HFFc6 (cell line): ENCODE results near the gene SHISA9. TPM values are rescaled to one million over a fixed set of nuclear protein-coding genes. Genes with fewer than 3 reads are reported as not detected.

ENCODE experiments used
- DNase-seq: peaks from one replicate; pipeline ENCODE4 v3.0.0-alpha.2; 2018
- H3K27ac Mint-ChIP-seq: 2 replicates; pipeline ENCODE4 v1.8.0; 2020; ENCODE audit warnings: mild to moderate bottlenecking, mixed read lengths
- H3K27me3 Mint-ChIP-seq: 2 replicates; pipeline ENCODE4 v1.8.0; 2021; ENCODE audit warnings: mild to moderate bottlenecking, moderate library complexity, mixed read lengths; ENCODE audit not compliant: insufficient read depth
- H3K36me3 Mint-ChIP-seq: 2 replicates; pipeline ENCODE4 v1.8.0; 2021; ENCODE audit warnings: low read depth, mixed read lengths
- H3K4me1 Mint-ChIP-seq: 2 replicates; pipeline ENCODE4 v1.8.0; 2020; ENCODE audit warnings: low read depth, mixed read lengths
- H3K4me3 Mint-ChIP-seq: 2 replicates; pipeline ENCODE4 v1.8.0; 2020; ENCODE audit warnings: mild to moderate bottlenecking, moderate library complexity, mixed read lengths
- H3K9me3 Mint-ChIP-seq: 2 replicates; pipeline ENCODE4 v1.8.0; 2020; ENCODE audit warnings: mild to moderate bottlenecking, mixed read lengths
- total RNA-seq, 6 experiments: library from RNA; stranded (reverse); fragmentation: NEBNext Ultra II Directional; extraction: Animal tissue kit (Norgen Biotek cat#: 25700); gene quantifications; 2 replicates in 1 of 6; 3 replicates in 5 of 6; pipeline ENCODE4 v1.2.3, GENCODE V29; 2021
- TF ChIP-seq, protein P1 (sequence below): fragments of 200-600 bp; sonication (generic); IDR thresholded peaks from 2 replicates; pipeline ENCODE4 v1.5.0; 2021; ENCODE audit warnings: antibody characterized with exemption, mild to moderate bottlenecking

The SHISA9 gene
- total RNA-seq, 6 experiments from 2014 or later: not detected

- TF ChIP-seq, protein P1, sequence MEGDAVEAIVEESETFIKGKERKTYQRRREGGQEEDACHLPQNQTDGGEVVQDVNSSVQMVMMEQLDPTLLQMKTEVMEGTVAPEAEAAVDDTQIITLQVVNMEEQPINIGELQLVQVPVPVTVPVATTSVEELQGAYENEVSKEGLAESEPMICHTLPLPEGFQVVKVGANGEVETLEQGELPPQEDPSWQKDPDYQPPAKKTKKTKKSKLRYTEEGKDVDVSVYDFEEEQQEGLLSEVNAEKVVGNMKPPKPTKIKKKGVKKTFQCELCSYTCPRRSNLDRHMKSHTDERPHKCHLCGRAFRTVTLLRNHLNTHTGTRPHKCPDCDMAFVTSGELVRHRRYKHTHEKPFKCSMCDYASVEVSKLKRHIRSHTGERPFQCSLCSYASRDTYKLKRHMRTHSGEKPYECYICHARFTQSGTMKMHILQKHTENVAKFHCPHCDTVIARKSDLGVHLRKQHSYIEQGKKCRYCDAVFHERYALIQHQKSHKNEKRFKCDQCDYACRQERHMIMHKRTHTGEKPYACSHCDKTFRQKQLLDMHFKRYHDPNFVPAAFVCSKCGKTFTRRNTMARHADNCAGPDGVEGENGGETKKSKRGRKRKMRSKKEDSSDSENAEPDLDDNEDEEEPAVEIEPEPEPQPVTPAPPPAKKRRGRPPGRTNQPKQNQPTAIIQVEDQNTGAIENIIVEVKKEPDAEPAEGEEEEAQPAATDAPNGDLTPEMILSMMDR: no peak
- Mint-ChIP-seq H3K27ac (no peak overlapping the region), H3K36me3 (no peaks in the 10 kb centered on the region), H3K4me1 (peaks cover 28% of the 10 kb centered on the region), H3K9me3 (no peaks in the 10 kb centered on the region), H3K4me3 (no peak overlapping the region), H3K27me3 (peaks cover 3% of the 10 kb centered on the region; the same call in 1 of the 2 replicates)
- no peak for DNase-seq
Observed at GRCh38 chr16:12876778-12877177, 24.6 kb upstream of the SHISA9 start.

GRCh38 chr16:12878973-12879372, 22.4 kb upstream of the SHISA9 start:
- Mint-ChIP-seq H3K4me1 (peaks cover 16% of the 10 kb centered on the region), H3K27ac (no peak overlapping the region), H3K4me3 (no peak overlapping the region), H3K36me3 (no peaks in the 10 kb centered on the region), H3K27me3 (peaks cover 3% of the 10 kb centered on the region; the same call in 1 of the 2 replicates), H3K9me3 (no peaks in the 10 kb centered on the region)
- no peak for DNase-seq
- TF ChIP-seq, protein P1: no peak

DNA sequence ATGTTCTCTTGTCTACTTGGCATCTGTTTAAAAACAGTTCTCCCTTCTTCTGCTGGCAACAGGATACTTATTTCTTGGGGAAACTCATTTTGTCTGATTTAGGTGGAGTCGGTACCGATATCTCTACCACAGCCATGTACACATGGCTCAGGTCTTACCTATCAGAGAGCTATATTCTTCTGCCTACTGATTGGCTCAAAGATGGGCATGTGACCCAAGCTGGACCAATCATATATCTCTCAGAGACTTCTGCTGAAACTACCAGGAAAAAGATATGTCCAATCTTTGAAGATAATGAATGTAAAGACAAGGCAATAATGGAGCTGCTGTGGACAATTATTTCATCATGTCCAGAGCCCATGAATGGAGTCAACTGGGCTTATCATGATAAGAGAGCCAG, 21.6 kb upstream of the SHISA9 start:
- H3K36me3 Mint-ChIP-seq: no peaks in the 10 kb centered on the region
- TF ChIP-seq, protein P1: no peak

GRCh38 chr16:12881182-12881581, 20.2 kb upstream of the SHISA9 start:
- peaks cover 3% of the 10 kb centered on the region; the same call in 1 of the 2 replicates for H3K27me3 Mint-ChIP-seq
- H3K27ac Mint-ChIP-seq: no peak overlapping the region
- H3K36me3 Mint-ChIP-seq: no peaks in the 10 kb centered on the region
- TF ChIP-seq, protein P1: no peak
- DNase-seq: no peak
- no peaks in the 10 kb centered on the region for H3K9me3 Mint-ChIP-seq
- 0 out of 2 replicates have a peak, but pooled peaks cover 6% of the 10 kb centered on the region for H3K4me1 Mint-ChIP-seq
- no peak overlapping the region for H3K4me3 Mint-ChIP-seq

More for the DNA sequence above, 21.6 kb upstream of the SHISA9 start:
- Mint-ChIP-seq H3K9me3 (no peaks in the 10 kb centered on the region), H3K27ac (no peak overlapping the region), H3K27me3 (peaks cover 3% of the 10 kb centered on the region; the same call in 1 of the 2 replicates), H3K4me1 (peaks cover 8% of the 10 kb centered on the region), H3K4me3 (no peak overlapping the region)
- no peak for DNase-seq

DNA sequence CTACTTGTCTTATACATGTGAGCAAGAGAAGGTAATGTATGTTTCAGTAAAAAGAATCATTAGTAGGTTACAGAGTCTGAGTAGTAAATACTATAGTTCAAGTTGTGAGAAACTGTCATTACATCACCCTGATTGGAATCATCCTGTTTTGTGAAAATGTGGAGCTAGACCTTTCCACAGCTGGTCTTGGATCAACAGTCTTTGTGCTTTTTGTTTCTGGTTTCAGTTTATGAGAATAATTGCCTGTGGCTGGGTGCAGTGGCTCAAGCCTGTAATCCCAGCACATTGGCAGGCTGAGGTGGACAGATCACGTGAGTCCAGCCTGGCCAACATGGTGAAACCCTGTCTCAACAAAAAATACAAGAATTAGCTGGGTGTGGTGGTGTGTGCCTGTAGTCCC, 19.7 kb upstream of the SHISA9 start:
- 0 out of 2 replicates have a peak, but pooled peaks cover 1% of the 10 kb centered on the region for H3K4me1 Mint-ChIP-seq
- TF ChIP-seq, protein P1: no peak
- H3K27me3 Mint-ChIP-seq: peaks cover 3% of the 10 kb centered on the region; the same call in 1 of the 2 replicates
- DNase-seq: peak; percentile 4
- H3K36me3 Mint-ChIP-seq: no peaks in the 10 kb centered on the region
- no peak overlapping the region for H3K4me3 Mint-ChIP-seq
- H3K9me3 Mint-ChIP-seq: no peaks in the 10 kb centered on the region
- H3K27ac Mint-ChIP-seq: no peak overlapping the region

DNA sequence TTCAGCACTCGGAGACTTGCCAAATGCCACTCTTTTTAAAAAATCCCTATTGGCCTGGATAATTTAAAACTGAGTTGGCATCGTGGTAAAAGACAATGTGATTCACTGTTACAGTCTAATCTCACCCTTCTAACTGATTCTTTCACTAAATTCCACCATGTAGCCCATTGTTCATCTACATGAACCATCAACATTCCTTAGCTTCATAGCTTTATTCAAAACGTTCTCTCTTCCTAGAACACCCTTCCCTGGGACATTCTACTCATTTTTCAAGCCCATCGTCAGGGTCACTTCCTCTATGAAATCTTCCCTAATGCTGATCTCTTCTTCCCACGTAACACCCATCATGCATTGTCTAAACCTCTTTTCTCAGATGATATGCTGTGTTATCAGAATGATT, 15.7 kb upstream of the SHISA9 start:
- TF ChIP-seq, protein P1: no peak
- Mint-ChIP-seq H3K9me3 (no peaks in the 10 kb centered on the region), H3K4me1 (no peaks in the 10 kb centered on the region), H3K27ac (no peak overlapping the region), H3K27me3 (peaks cover 7% of the 10 kb centered on the region), H3K4me3 (no peak overlapping the region), H3K36me3 (no peaks in the 10 kb centered on the region)
- DNase-seq: no peak
